Measurements from ENCODE around the gene PRKCA.

PRKCA gene

GRCh38 chr17:66557886-66558285, 255.5 kb downstream of the PRKCA start:
- DNase-seq = no peak

GRCh38 chr17:66560691-66561090, 258.3 kb downstream of the PRKCA start:
- DNase-seq = no peak

GRCh38 chr17:66562119-66562518, 259.7 kb downstream of the PRKCA start:
- no peak for DNase-seq

GRCh38 chr17:66564992-66565465, 262.6 kb downstream of the PRKCA start:
- DNase-seq = no peak

GRCh38 chr17:66567234-66568170, 265.1 kb downstream of the PRKCA start:
- DNase-seq = peak; percentile 85 to 87

GRCh38 chr17:66569572-66569971, 267.2 kb downstream of the PRKCA start:
- no peak for DNase-seq

GRCh38 chr17:66570447-66571195, 268.2 kb downstream of the PRKCA start:
- no peak for DNase-seq

GRCh38 chr17:66571745-66572144, 269.3 kb downstream of the PRKCA start:
- no peak for DNase-seq

GRCh38 chr17:66573078-66573477, 270.7 kb downstream of the PRKCA start:
- no peak for DNase-seq

GRCh38 chr17:66574123-66574522, 271.7 kb downstream of the PRKCA start:
- no peak for DNase-seq

- no peak for DNase-seq
These were observed 274.1 kb downstream of the PRKCA start for GRCh38 chr17:66576473-66576872.

- no peak for DNase-seq
These were observed 274.6 kb downstream of the PRKCA start for GRCh38 chr17:66577041-66577440.

- no peak for DNase-seq
These were observed 276.5 kb downstream of the PRKCA start for GRCh38 chr17:66578781-66579489.

GRCh38 chr17:66579556-66579955, 277.1 kb downstream of the PRKCA start:
- no peak for DNase-seq

- DNase-seq = no peak
These were observed 278.0 kb downstream of the PRKCA start for GRCh38 chr17:66580184-66580955.

GRCh38 chr17:66580956-66581391, 278.6 kb downstream of the PRKCA start:
- no peak for DNase-seq

- no peak for DNase-seq
These were observed 280.1 kb downstream of the PRKCA start for GRCh38 chr17:66582373-66583111.

GRCh38 chr17:66583112-66583748, 280.8 kb downstream of the PRKCA start:
- no peak for DNase-seq

GRCh38 chr17:66584927-66585326, 282.5 kb downstream of the PRKCA start:
- no peak for DNase-seq

GRCh38 chr17:66585472-66585871, 283.1 kb downstream of the PRKCA start:
- no peak for DNase-seq

- DNase-seq = no peak
These were observed 287.5 kb downstream of the PRKCA start for GRCh38 chr17:66589892-66590291.
